ENCODE data around the gene GRIN1.

DNA sequence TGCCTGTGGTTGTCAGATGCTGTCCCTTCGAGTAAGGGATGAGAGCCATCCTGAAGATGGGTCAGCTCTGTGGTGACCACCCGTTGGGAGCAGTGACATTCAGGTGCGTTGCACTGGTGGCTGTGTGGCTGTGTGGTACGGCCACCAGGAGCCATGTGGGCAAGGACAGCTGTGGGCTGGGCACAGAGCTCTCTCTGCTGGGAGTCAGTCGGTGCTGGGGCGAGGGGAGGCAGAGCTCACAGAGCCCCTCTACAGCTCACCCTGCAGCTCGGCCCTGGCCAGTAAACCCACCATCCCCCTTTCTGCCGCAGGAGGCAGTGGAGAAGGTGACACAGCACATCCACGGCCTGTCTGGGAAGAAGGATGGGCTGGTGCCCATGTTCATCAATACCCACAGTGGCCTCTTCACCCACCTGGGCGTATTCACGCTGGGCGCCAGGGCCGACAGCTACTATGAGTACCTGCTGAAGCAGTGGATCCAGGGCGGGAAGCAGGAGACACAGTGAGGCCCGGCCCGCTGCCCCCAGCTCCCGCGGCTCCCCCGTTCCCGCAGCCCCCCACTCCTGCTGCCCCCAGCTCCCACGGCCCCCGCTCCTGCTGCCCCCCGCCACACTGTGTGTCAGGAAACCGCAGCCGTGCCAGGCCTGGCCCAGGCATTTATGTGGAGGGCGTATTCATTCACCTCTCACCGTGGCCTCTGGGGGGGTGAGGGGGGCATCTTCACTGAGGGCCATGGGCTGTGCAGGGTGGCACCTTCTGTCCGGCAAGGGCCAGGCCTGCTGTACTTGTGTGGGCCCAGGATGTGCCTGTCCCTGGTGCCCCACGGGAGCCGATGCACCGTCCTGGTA is 32.9 kb upstream of the GRIN1 start:
- TF ChIP-seq POLR2A (IDR thresholded peaks at IDR 0.05; ENCODE audit: low read length) (no peak), GATA1 (IDR thresholded peaks at IDR 0.05; ENCODE audit: low read depth, low read length) (no peak)
